HFFc6 (cell line): Measurements from ENCODE around the gene TTC33. TPM values are rescaled to one million over a fixed set of nuclear protein-coding genes. Genes with fewer than 3 reads are reported as not detected.
A peak's percentile ranks its signal among the peaks of the same experiment; 100 is the strongest.

Experiments used
- DNase-seq: peaks from one replicate; pipeline ENCODE4 v3.0.0-alpha.2; 2018
- H3K27ac Mint-ChIP-seq: 2 replicates; pipeline ENCODE4 v1.8.0; 2020; ENCODE audit warnings: mild to moderate bottlenecking, mixed read lengths
- H3K27me3 Mint-ChIP-seq: 2 replicates; pipeline ENCODE4 v1.8.0; 2021; ENCODE audit warnings: mild to moderate bottlenecking, moderate library complexity, mixed read lengths; ENCODE audit not compliant: insufficient read depth
- H3K36me3 Mint-ChIP-seq: 2 replicates; pipeline ENCODE4 v1.8.0; 2021; ENCODE audit warnings: low read depth, mixed read lengths
- H3K4me1 Mint-ChIP-seq: 2 replicates; pipeline ENCODE4 v1.8.0; 2020; ENCODE audit warnings: low read depth, mixed read lengths
- H3K4me3 Mint-ChIP-seq: 2 replicates; pipeline ENCODE4 v1.8.0; 2020; ENCODE audit warnings: mild to moderate bottlenecking, moderate library complexity, mixed read lengths
- H3K9me3 Mint-ChIP-seq: 2 replicates; pipeline ENCODE4 v1.8.0; 2020; ENCODE audit warnings: mild to moderate bottlenecking, mixed read lengths
- CTCF ChIP-seq: fragments of 200-600 bp; sonication (generic); IDR thresholded peaks from 2 replicates; pipeline ENCODE4 v1.5.0; 2021; ENCODE audit warnings: antibody characterized with exemption, mild to moderate bottlenecking
- total RNA-seq, 6 experiments: library from RNA; stranded (reverse); fragmentation: NEBNext Ultra II Directional; extraction: Animal tissue kit (Norgen Biotek cat#: 25700); gene quantifications; 2 replicates in 1 of 6; 3 replicates in 5 of 6; pipeline ENCODE4 v1.2.3, GENCODE V29; 2021

TTC33 gene
- total RNA-seq, 6 experiments from 2014 or later, result 8.6 to 11.3 (median 9.8) TPM

- Mint-ChIP-seq H3K4me3 (no peak overlapping the region), H3K9me3 (peaks cover 40% of the 10 kb centered on the region), H3K36me3 (peaks cover 26% of the 10 kb centered on the region), H3K4me1 (peaks cover 9% of the 10 kb centered on the region; the same call in 1 of the 2 replicates), H3K27me3 (peaks cover 2% of the 10 kb centered on the region; the same call in 1 of the 2 replicates), H3K27ac (no peak overlapping the region)
- no peak for DNase-seq
- no peak for TF ChIP-seq CTCF
These were observed 121.2 kb downstream of the TTC33 start for GRCh38 chr5:40634593-40634992.

- Mint-ChIP-seq H3K9me3 (peaks cover 35% of the 10 kb centered on the region), H3K36me3 (peaks cover 26% of the 10 kb centered on the region), H3K27ac (no peak overlapping the region), H3K4me3 (no peak overlapping the region), H3K4me1 (peaks cover 5% of the 10 kb centered on the region; the same call in 1 of the 2 replicates), H3K27me3 (peaks cover 2% of the 10 kb centered on the region; the same call in 1 of the 2 replicates)
- no peak for TF ChIP-seq CTCF
- no peak for DNase-seq
These were observed 121.6 kb downstream of the TTC33 start for GRCh38 chr5:40634154-40634553.

GRCh38 chr5:40631236-40631635 lies 124.5 kb downstream of the TTC33 start:
- H3K4me3 Mint-ChIP-seq, result no peak overlapping the region
- no peaks in the 10 kb centered on the region; the same call in 1 of the 2 replicates for H3K27me3 Mint-ChIP-seq
- no peak for DNase-seq
- H3K27ac Mint-ChIP-seq, result no peak overlapping the region
- H3K9me3 Mint-ChIP-seq, result peaks cover 8% of the 10 kb centered on the region
- peaks cover 6% of the 10 kb centered on the region; the same call in 1 of the 2 replicates for H3K36me3 Mint-ChIP-seq
- H3K4me1 Mint-ChIP-seq, result peaks cover 24% of the 10 kb centered on the region
- no peak for TF ChIP-seq CTCF

GRCh38 chr5:40630126-40630525 lies 125.6 kb downstream of the TTC33 start:
- DNase-seq, result no peak
- Mint-ChIP-seq H3K36me3 (no peaks in the 10 kb centered on the region), H3K9me3 (no peaks in the 10 kb centered on the region; the same call in 1 of the 2 replicates), H3K4me3 (no peak overlapping the region), H3K27me3 (peaks cover 2% of the 10 kb centered on the region; the same call in 1 of the 2 replicates), H3K4me1 (peaks cover 35% of the 10 kb centered on the region), H3K27ac (no peak overlapping the region)
- no peak for TF ChIP-seq CTCF

- Mint-ChIP-seq H3K27me3 (peaks cover 2% of the 10 kb centered on the region), H3K4me1 (peaks cover 42% of the 10 kb centered on the region)
These were observed 127.4 kb downstream of the TTC33 start for GRCh38 chr5:40628407-40628806.

More at GRCh38 chr5:40628407-40628806, 127.4 kb downstream of the TTC33 start:
- Mint-ChIP-seq H3K4me3 (no peak overlapping the region), H3K27ac (peak overlapping the region; percentile 40), H3K36me3 (no peaks in the 10 kb centered on the region), H3K9me3 (no peaks in the 10 kb centered on the region)
- DNase-seq, result no peak
- TF ChIP-seq CTCF, result no peak
